Middle frontal gyrus (tissue), 1 donor: ENCODE results near the gene KCTD12.

Experiments used
- DNase-seq: peaks from one replicate; pipeline ENCODE4 v3.0.0-alpha.2; 2015; ENCODE audit warnings: low spot score; ENCODE audit errors: extremely low spot score

The KCTD12 gene

GRCh38 chr13:76860706-76861105, 25.5 kb downstream of the KCTD12 start:
- no peak for DNase-seq

- no peak for DNase-seq
Observed at GRCh38 chr13:76854894-76855293, 31.3 kb downstream of the KCTD12 start.

GRCh38 chr13:76853921-76854608, 32.1 kb downstream of the KCTD12 start:
- no peak for DNase-seq

- DNase-seq = no peak
Observed at GRCh38 chr13:76853481-76853880, 32.7 kb downstream of the KCTD12 start.

- DNase-seq = no peak
Observed at GRCh38 chr13:76852986-76853385, 33.2 kb downstream of the KCTD12 start.

GRCh38 chr13:76851961-76852360, 34.2 kb downstream of the KCTD12 start:
- DNase-seq = no peak

- no peak for DNase-seq
Observed at GRCh38 chr13:76849493-76849892, 36.7 kb downstream of the KCTD12 start.

GRCh38 chr13:76848596-76848995, 37.6 kb downstream of the KCTD12 start:
- no peak for DNase-seq

- DNase-seq = no peak
Observed at GRCh38 chr13:76846363-76846762, 39.8 kb downstream of the KCTD12 start.

GRCh38 chr13:76845865-76846264, 40.3 kb downstream of the KCTD12 start:
- DNase-seq = no peak

- no peak for DNase-seq
Observed at GRCh38 chr13:76845367-76845766, 40.8 kb downstream of the KCTD12 start.

GRCh38 chr13:76837801-76838200, 48.4 kb downstream of the KCTD12 start:
- no peak for DNase-seq

GRCh38 chr13:76836311-76836710, 49.9 kb downstream of the KCTD12 start:
- no peak for DNase-seq

- DNase-seq = no peak
Observed at GRCh38 chr13:76833441-76833954, 52.7 kb downstream of the KCTD12 start.

GRCh38 chr13:76832258-76832988, 53.8 kb downstream of the KCTD12 start:
- DNase-seq = no peak

GRCh38 chr13:76830805-76831204, 55.4 kb downstream of the KCTD12 start:
- no peak for DNase-seq
